Stomach (tissue), 4 donors: Measurements from ENCODE around the gene KARS1.

Experiments used
- CTCF ChIP-seq, 7 experiments: fragments of 450-650 bp in 4 of 7; fragments of 200-600 bp in 3 of 7; sonication (generic) in 3 of 7; IDR thresholded peaks; one replicate each; pipeline ENCODE4 v1.5.1; 2016 to 2019; ENCODE audit warnings: antibody characterized with exemption in 7 of 7, control low read depth in 2 of 7, mild to moderate bottlenecking in 1 of 7
- EP300 ChIP-seq: sonication (generic); formaldehyde crosslinking; IDR thresholded peaks from one replicate; pipeline ENCODE4 v1.6.1; 2017; ENCODE audit warnings: antibody characterized with exemption
- POLR2A ChIP-seq, 4 donors: fragments of 450-650 bp; IDR thresholded peaks; one replicate each; pipeline ENCODE4 v1.6.1; 2016; ENCODE audit warnings: antibody characterized with exemption in 4 of 4, control low read depth in 2 of 4, mild to moderate bottlenecking in 1 of 4, moderate library complexity in 1 of 4
- POLR2AphosphoS5 ChIP-seq, 3 donors: sonication (generic); formaldehyde crosslinking; IDR thresholded peaks; one replicate each; pipeline ENCODE4 v1.6.1; 2016; ENCODE audit warnings: antibody characterized with exemption in 3 of 3

- TF ChIP-seq CTCF (IDR thresholded peaks at IDR 0.05) (no peak), POLR2AphosphoS5 (IDR thresholded peaks at IDR 0.05) (no peak), EP300 (no peak), POLR2A (IDR thresholded peaks at IDR 0.05) (no peak)
These were observed 47.8 kb downstream of the KARS1 start for GRCh38 chr16:75599452-75600277.
